CD4-positive, alpha-beta T cell treated with Interleukin-4 for 4 hours (primary cell): ENCODE data around the gene MGAT5.

Experiments
- DNase-seq: peaks from one replicate; pipeline ENCODE4 v3.0.0-alpha.2; 2020

Gene MGAT5

DNA sequence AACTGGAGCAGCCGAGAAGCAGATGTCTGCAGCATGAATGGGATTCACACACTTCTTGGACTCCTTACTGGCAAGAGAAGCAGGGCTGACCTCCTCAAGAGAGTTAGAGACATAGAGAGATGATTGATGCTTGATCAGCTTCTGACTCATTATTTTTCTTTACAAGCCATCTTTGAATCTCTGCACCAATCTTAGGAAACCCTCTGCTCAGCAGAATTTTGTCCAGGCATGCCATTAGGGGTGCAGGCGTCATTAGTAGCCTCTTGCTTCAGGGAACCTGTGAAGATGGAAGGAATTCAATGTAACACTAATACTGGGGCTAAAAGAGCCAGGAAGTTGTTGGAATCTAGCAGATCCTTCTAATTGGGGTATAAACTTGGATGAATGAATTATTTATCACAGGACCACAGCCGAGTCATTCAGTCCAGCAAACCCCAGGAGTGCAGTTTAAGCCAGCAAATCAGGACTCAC is 151.8 kb downstream of the MGAT5 start:
- no peak for DNase-seq

DNA sequence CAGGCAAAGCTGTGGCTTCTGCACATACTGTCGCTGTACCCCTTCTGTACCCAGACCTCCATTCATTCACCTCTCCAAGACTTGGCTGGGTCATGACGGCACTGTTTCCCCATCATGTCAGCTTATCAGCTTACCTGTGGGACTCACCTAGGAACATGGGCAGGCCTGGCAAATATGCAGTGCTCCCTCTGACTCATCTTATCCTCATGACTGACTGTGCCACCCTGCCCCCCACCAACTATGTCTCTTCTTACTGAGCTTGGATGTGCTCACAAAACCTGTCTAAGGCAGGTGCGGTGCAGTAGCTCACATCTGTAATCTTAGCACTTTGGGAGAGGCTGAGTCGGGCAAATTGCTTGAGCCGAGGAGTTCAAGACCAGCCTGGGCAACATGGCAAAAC is 152.4 kb downstream of the MGAT5 start:
- no peak for DNase-seq

DNA sequence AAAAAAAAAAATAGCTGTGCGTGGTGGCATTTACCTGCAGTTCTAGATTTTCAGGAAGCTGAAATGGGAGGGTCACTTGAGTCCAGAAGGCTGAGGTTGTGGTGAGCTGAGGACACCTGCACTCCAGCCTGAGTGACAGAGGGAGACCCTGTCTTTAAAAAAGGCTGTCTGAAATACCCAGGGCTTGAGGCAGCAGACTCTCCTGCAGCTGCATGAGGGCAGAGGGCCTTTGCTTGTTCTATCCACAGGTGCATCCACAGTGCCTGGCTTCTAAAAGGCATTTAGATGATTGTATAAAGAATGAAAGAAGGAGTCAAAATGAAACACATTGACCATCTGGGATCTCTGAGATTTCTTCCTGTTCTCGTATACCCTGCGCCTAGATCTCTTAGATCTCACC is 152.9 kb downstream of the MGAT5 start:
- no peak for DNase-seq

DNA sequence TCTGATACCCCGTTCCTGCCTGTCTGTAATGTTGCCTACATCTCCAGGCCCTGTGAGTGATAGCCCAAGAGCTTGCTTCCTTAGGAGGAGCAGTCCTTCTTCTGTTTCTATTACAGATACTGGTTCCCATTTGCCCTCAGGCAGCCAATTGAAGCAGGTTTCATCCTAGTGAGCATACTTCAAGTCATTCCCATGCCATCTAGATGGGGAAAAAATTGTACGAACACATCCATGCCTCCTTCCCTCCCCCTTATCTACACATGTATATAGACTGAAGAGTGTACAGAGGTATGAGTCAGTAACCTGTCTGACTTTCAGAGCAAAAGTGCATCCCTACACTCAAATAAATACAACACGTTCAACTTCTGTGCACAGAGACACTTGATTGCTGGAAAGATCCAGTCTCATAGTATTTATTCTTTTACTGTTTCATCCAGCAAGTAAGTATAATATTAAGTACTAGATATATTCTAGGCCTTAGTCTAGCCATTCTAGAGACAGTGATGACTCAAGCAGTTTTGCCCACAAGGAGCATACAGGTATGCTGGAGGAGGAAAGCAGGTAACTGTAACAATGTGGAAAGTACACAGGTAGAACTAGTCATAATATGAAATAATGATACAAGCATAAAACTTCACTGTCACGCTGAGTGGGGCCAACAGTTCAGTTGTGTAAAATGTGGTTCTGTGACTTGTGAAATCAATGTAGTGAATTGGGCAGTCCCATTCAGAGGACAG is 153.4 kb downstream of the MGAT5 start:
- DNase-seq = peak; percentile 17

DNA sequence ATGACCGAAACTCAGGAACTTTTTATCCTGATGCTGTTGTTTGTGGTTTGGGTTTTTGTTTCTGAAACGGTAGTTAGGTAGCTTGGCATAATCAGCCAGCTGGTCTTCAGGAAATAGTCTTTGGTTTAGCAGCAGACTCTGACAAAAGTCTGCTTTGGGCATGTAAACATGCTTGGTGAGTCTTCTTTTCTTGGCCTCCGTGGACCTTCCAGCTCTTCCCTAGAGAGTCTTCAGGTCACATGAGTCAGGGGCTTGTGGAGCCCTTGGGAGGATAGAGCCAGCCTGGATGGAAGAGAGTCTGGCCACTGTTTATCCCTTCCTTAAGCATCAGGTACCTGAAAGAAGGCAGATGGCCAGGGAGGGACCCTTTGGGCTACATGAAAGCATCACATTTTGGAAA is 154.5 kb downstream of the MGAT5 start:
- peak; percentile 13 for DNase-seq

DNA sequence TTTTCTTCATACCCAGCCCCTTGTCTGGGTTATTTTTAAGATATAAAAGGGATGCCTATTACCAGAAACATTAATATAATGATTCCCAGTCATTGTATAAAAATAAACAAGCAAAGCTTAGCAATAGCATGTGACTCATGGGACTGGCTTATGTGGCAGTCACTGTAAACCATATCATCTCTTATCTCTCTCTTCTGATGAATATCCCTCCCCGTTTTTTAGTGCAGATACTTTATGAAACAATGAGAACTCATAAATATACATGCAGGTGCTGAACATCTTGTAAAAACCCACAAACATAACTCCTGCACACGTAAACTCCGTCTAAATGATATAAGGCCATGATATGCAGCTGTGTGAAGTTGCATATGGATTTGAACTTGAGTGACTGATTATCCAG is 154.9 kb downstream of the MGAT5 start:
- DNase-seq = peak; percentile 52

DNA sequence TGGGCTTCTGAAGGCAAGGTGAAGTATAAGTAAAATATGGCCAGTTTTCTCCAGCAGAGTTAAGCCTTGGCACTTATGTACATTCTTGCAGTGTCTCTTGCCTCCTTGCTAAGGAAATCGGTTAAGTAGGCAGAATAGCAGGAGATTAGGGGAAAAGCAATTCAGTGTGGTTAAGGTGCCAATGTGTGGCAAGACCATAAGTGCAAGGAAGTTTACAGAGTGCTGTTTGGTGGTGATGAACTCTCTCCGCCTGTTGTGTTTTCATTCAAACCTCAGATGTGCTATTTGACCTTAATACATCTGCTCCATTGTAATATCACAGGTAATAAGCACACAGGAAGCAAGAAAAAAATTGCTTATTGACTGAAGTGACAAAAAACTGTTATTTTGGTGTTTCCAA is 156.1 kb downstream of the MGAT5 start:
- no peak for DNase-seq

DNA sequence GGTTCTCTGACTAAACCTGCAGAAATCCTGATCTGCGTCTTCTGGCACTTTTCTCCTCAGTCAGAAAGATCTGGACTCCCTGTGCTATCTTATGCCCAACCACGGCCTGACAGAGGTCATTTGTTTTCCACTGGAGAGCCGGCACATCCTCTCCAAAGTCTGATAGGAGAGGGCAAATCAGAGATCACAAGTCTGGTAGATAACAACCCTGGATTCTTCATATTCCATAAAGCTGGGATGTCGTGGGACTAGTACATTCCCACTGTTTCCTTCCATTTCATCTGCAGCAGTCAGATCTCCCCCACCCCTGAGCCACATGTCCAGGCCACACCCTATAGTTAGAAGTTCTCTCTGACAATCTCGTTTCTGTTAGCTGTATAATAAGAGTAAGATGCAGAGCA is 157.0 kb downstream of the MGAT5 start:
- DNase-seq = no peak

DNA sequence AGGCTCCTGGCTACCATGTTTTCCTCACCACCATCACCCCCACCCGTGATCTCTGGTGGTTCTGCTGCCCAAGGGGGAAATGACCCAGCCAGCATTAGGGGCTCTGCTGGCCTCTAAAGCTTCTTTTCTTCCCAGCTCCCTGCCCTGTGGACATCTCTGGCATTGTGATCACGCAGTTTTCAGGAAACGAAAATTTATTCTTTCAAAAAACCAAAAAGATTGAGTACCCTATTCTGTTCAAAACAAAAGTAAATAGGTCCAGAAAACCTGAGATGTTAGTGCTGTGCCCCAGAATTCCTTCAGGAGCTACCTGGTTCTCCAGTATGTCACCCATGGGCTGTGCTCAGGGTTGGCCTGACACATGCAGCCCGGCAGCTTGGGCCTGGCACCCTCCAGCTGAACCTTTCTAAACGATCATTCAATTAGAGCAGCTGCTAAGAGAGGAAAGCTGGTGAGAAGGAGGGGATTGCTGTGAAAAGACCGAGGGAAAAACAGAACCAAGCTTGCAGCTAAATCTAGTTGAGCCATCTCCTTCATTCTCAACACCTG is 157.5 kb downstream of the MGAT5 start:
- no peak for DNase-seq

DNA sequence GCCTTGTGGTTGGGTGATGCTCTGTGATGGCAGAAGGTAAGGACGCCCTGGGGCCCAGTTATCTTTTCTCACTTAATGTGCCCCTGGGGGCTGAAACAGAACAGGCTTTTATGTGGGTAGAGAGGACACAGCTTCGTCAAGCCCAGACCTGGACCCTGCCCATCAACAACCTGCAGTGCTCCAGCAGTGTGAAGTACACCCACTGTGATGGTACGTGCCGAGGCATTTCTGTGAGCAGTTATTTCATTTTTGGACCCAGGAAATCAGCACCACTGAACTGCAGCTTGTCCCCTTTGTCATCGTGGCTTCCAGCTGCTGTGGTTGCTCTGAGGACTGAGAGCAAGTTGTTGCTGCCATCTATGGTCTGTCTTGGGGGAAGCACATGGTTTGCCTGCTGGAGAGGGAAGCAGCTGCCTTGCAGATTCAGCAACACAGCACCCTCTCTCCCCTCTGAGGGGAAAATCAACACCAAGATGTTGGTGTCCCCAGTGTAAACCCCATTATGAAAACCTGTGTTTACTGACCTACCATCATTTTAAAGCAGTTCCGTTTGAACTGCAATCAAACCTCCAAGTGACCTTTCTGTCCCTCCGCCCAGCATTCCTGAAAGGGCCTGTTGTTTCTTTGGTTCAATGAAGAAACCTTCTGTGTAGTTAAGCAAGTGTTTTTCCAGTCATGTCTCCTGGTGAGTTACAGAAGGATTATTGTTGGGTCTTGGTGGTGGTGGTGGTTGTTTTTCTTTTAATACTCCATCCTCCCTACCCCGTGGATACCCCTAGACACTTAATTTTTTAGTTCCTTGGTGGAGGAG is 158.2 kb downstream of the MGAT5 start:
- peak; percentile 76 for DNase-seq

DNA sequence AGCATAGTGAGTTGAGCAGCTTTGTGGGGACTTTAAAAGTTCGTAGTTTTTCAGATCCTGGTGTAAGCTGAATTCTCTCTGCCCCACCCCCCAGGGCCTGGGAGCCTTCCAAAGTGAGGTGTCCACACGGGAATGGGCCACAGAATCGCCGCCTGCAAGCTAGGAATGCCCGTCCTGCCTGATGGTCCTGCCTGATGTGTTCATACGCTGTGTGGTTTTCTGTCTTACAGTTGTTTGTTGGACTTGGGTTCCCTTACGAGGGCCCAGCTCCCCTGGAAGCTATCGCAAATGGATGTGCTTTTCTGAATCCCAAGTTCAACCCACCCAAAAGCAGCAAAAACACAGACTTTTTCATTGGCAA is 158.7 kb downstream of the MGAT5 start:
- no peak for DNase-seq

DNA sequence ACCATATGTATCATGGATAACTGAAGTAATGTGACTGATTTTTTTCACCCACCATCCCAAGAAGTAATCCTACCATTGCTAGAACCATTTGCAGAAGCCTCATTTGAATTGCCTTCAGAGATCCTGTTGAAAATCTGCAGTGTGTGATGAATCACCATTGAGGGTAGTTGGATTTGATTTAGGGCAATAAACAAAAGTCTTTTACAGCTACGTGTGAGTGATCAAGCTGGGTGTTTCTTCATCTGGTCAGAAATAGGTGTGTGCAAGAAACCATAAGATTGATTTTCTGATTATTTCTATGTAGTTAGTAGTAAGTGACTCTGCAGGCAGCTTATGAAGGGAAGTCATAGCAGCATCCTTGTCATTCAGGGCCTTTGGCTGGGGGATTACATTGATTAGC is 159.6 kb downstream of the MGAT5 start:
- no peak for DNase-seq

DNA sequence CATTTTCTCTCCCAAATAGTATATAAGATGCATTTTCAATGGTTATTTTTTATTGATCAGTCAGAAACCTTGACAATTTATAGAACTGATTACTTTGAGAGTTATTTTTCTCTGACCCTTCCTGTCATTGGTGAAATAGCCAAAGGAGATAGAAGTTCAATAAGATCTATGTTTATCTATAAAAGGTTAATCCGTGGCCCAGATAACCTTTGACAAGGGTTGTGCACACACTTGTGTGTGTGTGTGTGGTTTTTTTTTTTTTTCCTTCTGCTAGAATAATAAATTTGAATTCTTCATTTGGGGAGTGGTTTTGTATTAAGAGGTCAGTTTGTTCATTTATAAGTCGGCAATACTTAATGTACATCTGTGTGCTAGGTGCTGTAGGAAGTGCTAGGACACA is 160.0 kb downstream of the MGAT5 start:
- no peak for DNase-seq

DNA sequence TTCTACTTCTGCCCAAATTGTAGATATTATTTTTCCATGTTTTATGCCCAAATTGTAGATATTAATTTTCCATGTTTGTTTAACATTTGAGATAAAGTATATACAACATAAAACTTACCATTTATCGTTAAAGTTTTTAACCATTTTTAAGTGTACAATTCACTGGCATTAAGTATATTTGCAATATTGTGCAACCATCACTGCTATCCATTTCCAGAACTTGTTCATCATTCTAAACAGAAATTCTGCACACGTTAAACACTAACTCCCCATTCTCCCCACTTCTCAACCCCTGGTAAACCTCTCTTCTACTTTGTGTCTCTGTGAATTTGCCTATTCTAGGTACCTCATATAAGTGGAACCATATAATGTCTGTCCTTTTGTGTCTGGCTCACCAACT is 162.1 kb downstream of the MGAT5 start:
- no peak for DNase-seq

DNA sequence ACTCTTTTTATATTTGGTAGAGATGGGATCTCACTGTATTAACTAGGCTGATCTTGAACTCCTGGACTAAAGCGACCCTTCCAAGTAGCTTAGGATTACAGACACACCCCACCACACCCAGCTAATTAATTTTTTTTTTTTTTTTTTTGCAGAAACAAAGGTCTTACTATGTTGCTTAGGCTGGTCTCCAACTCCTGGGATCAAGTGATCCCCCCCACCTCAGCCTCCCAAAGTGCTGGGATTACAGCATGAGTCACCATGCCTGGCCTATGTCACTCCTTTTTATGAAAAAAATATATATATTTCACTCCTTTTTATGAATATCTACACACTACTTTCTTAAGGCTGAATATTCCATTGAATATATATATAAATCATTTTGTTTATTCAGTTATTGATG is 162.8 kb downstream of the MGAT5 start:
- DNase-seq = no peak

DNA sequence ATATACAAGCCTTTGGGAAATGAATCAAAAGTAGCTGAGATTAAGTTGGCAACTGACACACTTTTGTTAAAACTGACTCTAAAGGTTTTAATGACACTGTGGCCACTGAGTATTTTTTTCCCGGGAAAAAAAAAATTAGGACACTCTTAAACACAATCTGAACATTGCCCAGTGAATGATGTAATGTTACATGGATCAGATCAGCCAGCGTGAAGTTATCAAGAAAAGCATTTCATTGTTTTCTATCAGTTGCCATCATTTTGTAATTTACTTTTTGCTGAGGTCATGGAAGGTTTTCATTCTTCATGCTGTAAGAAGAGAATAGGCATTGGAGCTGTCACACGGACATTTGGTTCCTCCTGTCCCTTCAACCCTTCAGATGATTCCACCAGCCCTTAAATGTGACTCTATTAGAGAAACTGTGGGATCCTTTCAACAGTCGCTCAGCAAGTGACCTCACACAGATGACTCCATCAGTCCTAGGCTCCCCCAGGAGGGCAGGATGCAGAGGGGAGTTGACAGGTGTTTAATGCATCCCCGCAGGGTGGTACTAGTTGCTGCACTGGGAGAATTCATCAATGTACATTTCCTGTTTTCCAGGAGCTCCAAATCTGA is 164.2 kb downstream of the MGAT5 start:
- no peak for DNase-seq

DNA sequence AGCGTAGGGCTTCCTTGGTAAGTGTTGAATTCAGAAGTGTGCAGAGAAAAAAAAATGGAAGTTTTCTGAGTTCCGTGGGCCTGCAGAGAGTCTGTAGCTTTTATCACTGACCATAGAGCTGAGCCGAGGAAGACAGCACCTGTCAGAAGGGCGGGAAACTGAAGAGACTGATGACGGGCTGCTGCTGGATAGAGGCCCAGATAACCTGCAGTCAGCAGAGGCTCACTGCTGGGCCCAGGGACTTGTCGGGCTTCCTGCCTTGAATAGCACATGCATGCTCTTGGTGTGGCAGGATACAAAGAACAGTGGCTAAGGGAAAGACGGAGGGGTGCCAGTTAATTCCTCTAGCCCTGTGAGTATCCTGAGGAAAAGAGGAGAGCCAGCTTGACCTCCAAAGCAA is 166.4 kb downstream of the MGAT5 start:
- DNase-seq = no peak

DNA sequence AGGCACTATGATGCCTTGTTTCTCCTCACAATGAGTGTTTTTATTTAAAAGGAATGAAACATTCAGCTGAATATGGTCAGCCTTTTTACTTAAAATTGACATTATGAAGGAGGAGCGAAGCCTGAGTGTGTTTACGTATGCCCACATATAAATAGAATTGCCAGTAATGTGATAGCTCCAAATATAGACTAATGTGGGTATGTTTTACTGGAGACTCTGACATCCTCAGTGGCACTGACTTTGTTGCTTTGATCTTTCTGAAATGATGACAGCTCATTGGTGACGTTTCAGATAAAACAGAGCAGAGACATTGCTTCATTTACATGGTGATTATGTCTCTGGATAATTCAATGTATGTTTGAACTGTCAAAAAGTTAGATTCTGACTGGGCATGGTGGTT is 167.0 kb downstream of the MGAT5 start:
- no peak for DNase-seq

DNA sequence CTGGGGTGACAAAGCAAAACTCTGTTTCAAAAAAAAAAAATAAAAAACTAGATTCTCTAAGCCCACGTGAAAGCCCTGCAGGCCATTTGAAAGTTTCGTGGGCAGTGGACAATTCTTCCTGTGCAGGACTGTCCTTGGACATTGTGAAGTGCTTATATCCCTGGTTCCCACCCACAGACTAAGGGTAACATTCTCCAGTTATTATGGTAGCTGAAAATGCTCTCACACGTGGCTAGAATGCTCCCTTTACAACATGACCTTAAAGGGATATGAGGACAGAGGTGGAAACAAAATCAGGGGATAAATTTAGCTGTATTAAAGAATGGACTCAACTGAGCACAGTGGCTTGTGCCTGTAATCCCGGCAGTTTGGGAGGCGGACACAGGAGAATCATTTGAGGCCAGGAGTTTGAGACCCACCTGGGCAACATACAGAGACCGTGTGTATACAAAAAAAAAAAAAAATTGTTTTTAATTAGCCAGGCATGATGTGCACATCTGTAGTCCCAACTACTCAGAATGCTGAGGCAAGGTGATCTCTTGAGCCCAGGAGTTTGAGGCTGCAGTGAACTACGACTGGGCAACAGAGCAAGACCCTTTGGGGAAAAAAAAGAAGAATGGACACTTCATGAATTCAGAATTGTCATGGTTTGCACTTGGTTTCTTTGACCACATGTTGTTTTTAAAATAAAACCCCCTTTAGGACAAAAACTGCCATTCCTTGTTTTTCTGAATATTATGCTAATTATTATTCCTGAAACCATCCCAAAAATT is 167.9 kb downstream of the MGAT5 start:
- no peak for DNase-seq

DNA sequence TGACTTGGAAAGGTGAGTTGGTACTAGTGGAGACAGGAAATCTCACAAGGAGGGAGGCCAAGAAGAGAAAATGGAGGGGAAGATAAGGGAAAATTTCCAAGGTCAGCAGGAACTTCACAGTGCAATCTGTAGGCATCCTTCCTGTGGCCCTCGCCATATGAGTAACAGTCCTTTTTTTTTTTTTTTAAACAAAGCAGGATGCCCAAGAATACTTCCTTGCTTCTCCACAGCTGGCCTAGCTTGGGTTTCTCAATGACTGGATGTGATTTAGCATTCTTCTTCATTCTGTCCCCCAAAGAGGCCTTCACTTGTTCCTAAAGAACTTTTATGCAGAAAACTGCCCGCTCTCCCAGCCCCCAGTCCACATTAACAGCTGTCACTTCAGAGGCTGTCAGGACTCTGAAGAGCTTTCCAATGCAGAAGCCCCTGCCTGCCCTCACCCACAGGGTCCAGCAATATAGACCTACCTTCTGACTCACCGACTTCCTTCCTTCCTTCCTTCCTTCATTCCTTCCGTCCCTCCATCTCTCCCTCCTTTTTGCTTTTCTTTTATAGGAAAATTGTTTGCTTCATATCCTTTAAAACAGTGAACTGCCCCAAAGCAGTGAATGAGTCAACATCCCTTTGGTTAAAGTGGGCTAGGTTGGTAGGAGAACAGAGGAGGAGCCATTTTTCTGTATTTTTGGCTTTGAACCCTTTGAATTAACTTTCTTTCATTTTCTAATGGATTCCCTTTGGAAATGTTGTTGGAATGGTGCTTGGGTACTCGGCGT is 172.0 kb downstream of the MGAT5 start:
- DNase-seq = no peak

DNA sequence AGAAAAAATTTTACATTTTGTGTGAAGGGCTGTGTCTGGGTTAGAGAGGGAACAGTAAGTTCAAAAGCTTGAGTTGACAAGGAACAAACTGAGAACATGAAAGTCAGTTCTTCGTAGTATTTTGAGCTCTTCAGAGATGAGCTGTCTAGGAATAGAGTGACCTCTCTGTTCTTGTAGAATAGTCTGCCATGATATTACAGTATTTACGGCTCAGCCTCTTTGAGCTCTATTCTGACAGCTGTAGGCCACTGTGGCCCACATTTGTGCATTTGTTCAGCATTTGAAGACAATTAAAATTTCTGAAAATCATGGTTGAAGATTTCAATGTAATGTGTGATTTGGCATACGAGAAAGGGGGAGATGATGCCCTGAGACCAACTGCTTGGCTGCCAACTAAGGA is 172.8 kb downstream of the MGAT5 start:
- no peak for DNase-seq

DNA sequence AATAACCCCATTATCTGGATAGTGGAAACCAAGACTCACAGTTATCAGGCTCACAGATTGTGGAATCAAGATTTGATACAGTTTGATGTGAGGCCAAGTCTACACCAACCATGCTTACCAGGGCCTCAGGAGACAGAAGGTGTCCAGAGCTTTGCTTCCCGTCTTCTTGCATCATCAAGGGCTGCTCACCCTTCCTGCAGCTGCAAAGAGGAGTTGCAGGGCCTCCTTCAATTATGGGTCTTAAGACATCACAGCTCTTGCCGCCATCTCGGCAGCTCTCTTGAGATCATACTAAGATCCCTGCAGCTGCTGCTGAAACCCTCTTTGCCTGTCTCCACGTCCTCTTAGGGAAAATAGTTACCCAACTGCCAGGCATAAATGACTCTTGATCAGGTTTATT is 176.0 kb downstream of the MGAT5 start:
- no peak for DNase-seq
